ENCODE measurements around the gene SYNGR3. TPM values are rescaled to one million over a fixed set of nuclear protein-coding genes. Genes with fewer than 3 reads are reported as not detected.

SYNGR3 gene
- total RNA-seq, 2 experiments from 2014 or later: 1.3 to 1.9 TPM

DNA sequence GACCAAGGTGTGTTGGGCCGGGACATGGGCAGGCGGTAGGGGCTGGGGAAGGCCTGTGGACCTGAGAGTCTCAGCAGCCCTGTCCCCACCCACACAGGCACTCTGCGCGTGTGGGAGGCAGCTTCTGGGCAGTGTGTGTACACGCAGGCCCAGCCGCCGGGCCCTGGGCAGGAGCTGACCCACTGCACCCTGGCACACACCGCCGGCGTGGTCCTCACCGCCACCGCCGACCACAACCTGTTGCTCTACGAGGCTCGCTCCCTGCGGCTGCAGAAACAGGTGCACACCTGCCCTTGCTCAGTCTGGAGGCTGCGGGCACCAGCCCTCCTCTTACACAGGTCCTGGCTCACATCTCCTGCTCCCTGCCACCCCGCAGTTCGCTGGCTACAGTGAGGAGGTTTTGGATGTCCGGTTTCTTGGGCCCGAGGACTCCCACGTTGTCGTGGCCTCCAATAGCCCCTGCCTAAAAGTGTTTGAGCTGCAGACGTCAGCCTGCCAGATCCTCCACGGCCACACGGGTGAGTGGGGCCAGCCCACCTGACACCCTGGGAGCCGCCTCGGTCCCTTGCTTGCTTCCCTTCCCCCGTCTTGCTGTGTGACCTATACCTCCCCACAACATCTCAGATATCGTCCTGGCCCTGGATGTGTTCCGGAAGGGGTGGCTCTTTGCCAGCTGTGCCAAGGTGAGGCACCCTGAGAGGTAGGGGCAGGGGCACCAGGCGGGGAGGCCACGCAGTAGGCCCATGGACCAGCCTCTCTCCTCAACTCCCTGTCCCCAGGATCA, 14.1 kb upstream of the SYNGR3 start:
- Mint-ChIP-seq H3K9me3 (no peaks in the 10 kb centered on the region), H3K27ac (no peak overlapping the region), H3K36me3 (ENCODE audit: low read depth) (peaks cover 9% of the 10 kb centered on the region), H3K4me3 (no peak overlapping the region), H3K27me3 (peaks cover 5% of the 10 kb centered on the region), H3K4me1 (peaks cover 19% of the 10 kb centered on the region)
- ChIA-PET CTCF (no interaction called here), POLR2A (no interaction called here)
- DNase-seq: no peak

DNA sequence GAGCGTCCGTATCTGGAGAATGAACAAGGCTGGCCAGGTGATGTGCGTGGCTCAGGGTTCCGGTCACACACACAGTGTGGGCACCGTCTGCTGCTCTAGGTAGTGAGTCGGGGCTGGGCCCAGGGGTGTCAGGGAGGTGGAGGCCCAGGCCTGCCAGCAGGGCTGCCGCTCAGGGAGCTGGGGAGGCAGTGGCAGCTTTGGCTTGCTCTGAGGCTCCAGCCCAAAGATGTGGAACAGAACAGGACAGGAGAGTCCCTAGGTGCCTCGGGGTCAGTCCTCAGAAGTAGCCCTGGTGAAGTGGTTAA, 13.6 kb upstream of the SYNGR3 start:
- Mint-ChIP-seq H3K36me3 (ENCODE audit: low read depth) (peaks cover 9% of the 10 kb centered on the region), H3K27me3 (peaks cover 11% of the 10 kb centered on the region), H3K27ac (no peak overlapping the region), H3K4me1 (peaks cover 14% of the 10 kb centered on the region), H3K4me3 (no peak overlapping the region), H3K9me3 (no peaks in the 10 kb centered on the region)
- CTCF ChIA-PET: no interaction called here
- POLR2A ChIA-PET: no interaction called here
- no peak for DNase-seq

DNA sequence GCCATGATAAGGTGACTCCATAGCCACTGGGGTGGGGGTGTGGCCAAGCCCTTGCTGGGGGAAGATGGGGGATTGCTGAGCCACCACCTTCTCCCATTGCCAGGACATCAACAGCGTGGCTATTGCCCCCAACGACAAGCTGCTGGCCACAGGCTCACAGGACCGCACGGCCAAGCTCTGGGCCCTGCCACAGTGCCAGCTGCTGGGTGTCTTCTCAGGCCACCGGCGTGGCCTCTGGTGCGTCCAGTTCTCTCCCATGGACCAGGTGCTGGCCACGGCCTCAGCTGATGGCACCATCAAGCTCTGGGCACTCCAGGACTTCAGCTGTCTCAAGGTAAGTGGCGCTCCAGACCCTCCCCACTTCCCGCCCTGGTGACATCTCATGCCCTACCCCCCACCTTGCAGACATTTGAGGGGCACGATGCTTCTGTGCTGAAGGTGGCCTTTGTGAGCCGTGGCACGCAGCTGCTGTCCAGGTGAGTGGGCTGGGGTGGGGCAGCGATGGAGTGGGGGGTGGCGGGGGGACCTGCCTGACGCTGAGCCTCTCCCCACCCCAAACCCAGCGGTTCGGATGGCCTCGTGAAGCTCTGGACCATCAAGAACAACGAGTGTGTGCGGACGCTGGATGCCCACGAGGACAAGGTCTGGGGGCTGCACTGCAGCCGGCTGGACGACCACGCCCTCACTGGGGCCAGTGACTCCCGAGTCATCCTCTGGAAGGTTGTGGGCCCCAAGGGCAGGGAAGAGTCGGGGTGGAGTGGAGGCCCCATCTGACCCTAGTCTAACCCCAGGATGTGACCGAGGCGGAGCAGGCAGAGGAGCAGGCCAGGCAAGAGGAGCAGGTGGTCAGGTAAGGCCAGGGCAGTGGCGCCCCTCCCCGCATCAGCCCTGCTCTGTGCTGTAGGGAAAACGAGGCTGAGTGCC, 12.6 kb upstream of the SYNGR3 start:
- DNase-seq: no peak
- Mint-ChIP-seq H3K4me1 (peaks cover 6% of the 10 kb centered on the region), H3K36me3 (ENCODE audit: low read depth) (peaks cover 6% of the 10 kb centered on the region), H3K27me3 (peaks cover 21% of the 10 kb centered on the region), H3K4me3 (no peak overlapping the region), H3K9me3 (no peaks in the 10 kb centered on the region), H3K27ac (no peak overlapping the region)
- ChIA-PET POLR2A (no interaction called here), CTCF (no interaction called here)

DNA sequence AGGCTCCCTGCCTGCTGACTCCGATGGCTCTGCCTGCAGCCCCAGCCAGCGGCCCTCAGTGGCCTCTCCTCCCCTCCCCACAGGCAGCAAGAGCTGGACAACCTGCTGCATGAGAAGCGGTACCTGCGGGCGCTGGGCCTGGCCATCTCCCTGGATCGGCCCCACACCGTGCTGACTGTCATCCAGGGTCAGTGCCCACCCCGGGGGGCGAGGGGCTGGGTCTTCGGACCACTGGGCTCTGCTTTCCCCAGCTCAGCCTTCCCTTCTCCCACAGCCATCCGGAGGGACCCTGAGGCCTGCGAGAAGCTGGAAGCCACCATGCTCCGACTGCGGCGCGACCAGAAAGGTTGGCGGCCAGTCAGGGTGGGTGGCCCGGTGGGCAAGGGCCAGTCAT, 11.9 kb upstream of the SYNGR3 start:
- H3K9me3 Mint-ChIP-seq: no peaks in the 10 kb centered on the region
- H3K4me1 Mint-ChIP-seq: peaks cover 7% of the 10 kb centered on the region
- peaks cover 6% of the 10 kb centered on the region for H3K36me3 Mint-ChIP-seq (ENCODE audit: low read depth)
- ChIA-PET CTCF (interaction anchor here (0.8 kb wide), 1 partner anchor 13 kb away, joined by 4 read pairs; the partner anchor contains the start of gene RPS2), POLR2A (no interaction called here)
- DNase-seq: no peak
- H3K4me3 Mint-ChIP-seq: no peak overlapping the region
- H3K27me3 Mint-ChIP-seq: peaks cover 27% of the 10 kb centered on the region
- no peak overlapping the region for H3K27ac Mint-ChIP-seq

DNA sequence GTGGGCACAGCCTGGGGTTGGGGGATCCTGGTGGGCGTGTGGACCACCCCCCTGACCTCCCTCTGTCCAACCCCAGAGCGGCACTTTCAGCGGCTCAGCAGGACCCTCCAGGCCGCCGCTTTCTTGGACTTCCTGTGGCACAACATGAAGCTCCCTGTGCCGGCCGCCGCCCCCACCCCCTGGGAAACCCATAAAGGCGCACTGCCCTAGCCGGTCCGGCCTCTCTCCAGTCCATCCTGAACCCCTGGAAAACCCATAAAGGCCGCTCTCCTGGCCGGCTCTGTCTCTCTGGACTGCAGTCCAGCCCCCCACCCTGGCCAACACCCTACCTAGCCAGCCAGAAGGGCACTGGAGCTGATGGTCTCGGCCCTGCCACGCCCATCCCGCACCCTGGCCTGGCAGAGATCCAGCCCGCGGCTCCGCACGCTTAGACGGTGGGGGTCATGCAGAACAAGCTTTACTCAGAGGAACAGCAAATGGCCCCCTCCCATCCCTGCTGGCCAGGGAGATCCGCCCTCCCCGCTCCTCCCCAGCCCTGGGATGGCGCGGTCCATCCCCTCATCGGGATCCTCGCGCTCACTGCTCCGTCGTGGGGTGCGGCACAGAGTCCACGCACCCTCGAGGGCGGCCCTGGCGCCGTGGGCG, 11.2 kb upstream of the SYNGR3 start:
- no peak overlapping the region for H3K27ac Mint-ChIP-seq
- H3K4me3 Mint-ChIP-seq: no peak overlapping the region
- DNase-seq: no peak
- no peaks in the 10 kb centered on the region for H3K9me3 Mint-ChIP-seq
- H3K36me3 Mint-ChIP-seq (ENCODE audit: low read depth): peaks cover 6% of the 10 kb centered on the region
- peaks cover 31% of the 10 kb centered on the region for H3K27me3 Mint-ChIP-seq
- H3K4me1 Mint-ChIP-seq: peaks cover 9% of the 10 kb centered on the region
- ChIA-PET POLR2A (no interaction called here), CTCF (interaction anchor here (0.8 kb wide), 2 partner anchors 14 to 162 kb away, joined by 3 to 4 read pairs; partner anchors contain the start of gene RPS2)

DNA sequence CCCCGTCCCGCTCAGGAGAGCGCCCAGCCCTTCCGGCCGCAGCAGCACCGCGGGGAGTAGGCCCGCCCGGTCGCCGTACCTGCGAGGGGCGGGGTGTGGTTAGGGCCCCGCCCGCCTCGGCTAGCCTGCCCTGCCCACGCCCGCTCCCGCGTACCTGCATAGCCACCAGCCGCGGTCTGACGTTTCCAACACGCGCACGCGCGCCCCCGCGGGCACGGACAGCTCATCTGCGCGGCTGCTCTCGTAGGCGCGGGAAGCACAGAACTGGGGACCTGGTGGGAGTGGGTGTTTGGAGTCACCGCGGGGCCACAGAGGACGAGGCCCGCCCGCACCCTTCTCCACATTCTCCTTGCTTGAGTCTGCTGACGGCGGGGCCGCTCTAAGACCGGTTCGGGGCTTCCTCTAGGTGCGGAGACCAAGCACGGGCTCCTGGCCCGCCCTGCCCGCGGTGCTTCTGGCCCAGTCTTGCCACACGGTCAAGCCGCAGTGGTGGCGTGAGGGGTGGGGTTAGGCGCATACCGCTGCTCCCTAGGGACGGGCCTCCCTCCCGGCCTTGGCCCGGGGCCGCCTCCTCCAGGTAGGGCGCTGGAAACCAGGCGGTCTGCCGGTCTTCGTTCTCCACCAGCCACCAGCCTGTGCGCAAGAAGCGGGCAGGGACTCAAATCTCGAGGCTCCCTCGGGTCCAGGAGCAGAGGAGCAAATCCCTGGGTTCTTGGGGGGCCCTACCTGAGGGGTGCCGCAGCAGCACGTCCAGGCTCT, 10.3 kb upstream of the SYNGR3 start:
- Mint-ChIP-seq H3K4me3 (no peak overlapping the region), H3K27ac (no peak overlapping the region), H3K27me3 (peaks cover 31% of the 10 kb centered on the region), H3K36me3 (ENCODE audit: low read depth) (peaks cover 6% of the 10 kb centered on the region), H3K4me1 (peaks cover 9% of the 10 kb centered on the region), H3K9me3 (no peaks in the 10 kb centered on the region)
- no peak for DNase-seq
- ChIA-PET POLR2A (no interaction called here), CTCF (no interaction called here)

DNA sequence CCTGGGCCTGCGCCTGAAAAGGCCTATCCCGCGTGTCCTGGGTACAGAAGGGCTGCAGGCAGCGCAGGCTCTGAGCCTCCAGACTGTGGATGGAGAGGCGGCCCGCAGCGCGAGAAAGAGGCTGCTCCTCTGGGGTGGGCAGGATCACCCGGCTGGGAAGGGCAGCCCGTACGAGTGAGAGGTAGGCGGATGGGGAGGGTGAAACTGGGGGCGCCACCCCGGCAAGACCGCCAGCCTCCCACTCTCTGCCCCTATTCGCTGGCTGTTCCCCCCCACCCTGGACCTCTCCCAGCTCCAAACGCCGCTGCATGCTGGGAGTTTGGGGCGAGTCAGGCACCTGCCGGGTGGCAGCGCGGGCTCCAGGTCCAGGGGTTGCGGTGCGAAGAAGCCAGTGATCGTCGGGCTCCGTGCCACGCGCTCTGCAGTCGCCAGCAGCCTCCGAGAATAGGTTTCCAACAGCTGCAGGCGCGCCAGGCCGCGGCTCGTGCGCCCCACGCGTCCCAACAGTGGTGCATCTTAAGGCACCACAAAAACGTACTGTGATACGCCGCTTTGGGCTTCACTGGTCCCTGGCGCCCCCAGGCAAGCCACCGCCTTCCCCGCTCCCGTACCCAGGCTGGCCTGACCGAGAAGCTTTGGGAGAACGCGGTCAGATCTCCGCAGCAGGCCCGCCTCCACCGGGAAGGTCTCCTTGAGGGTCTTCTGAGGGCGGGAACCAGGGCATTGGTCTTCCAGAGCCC, 9.6 kb upstream of the SYNGR3 start:
- POLR2A ChIA-PET: no interaction called here
- H3K9me3 Mint-ChIP-seq: no peaks in the 10 kb centered on the region
- no peak overlapping the region for H3K27ac Mint-ChIP-seq
- peaks cover 31% of the 10 kb centered on the region for H3K27me3 Mint-ChIP-seq
- CTCF ChIA-PET: interaction anchor here (1.2 to 2.0 kb wide), 2 partner anchors 9 to 24 kb away, joined by 5 to 7 read pairs; partner anchors contain the start of gene TBL3
- no peak overlapping the region for H3K4me3 Mint-ChIP-seq
- DNase-seq: no peak
- H3K4me1 Mint-ChIP-seq: peaks cover 15% of the 10 kb centered on the region
- peaks cover 6% of the 10 kb centered on the region for H3K36me3 Mint-ChIP-seq (ENCODE audit: low read depth)

DNA sequence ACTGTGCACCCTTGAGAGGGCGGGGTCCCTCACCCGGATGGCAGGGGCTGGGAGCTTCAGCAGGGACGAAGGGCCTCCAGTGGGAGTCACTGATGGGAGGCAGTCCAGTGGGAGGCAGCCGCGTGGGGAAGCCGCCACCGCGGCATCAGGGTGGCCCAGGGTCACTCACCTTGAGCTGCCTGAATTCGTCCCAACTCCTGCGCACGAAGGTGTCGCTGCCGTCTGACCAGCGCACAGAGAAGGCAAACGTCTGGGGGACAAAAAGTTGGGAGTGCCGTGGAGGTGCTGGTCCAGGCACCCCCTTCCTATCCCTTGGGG, 9.0 kb upstream of the SYNGR3 start:
- peaks cover 16% of the 10 kb centered on the region for H3K4me1 Mint-ChIP-seq
- ChIA-PET CTCF (interaction anchor here (0.7 to 2.0 kb wide), 3 partner anchors 9 to 299 kb away, joined by 5 to 7 read pairs (median 5); partner anchors contain the start of gene TBL3), POLR2A (no interaction called here)
- H3K4me3 Mint-ChIP-seq: no peak overlapping the region
- peaks cover 6% of the 10 kb centered on the region for H3K36me3 Mint-ChIP-seq (ENCODE audit: low read depth)
- H3K27me3 Mint-ChIP-seq: peaks cover 31% of the 10 kb centered on the region
- DNase-seq: no peak
- no peak overlapping the region for H3K27ac Mint-ChIP-seq
- H3K9me3 Mint-ChIP-seq: no peaks in the 10 kb centered on the region

GRCh38 chr16:1981398-1981836, 8.4 kb upstream of the SYNGR3 start, which contains the start of gene NOXO1:
NOXO1 (minus strand) TSS chr16:1981469; CDS start chr16:1981179, 290 bp downstream.
- Mint-ChIP-seq H3K27me3 (peaks cover 31% of the 10 kb centered on the region), H3K9me3 (no peaks in the 10 kb centered on the region), H3K4me3 (no peak within 1 kb of the TSS), H3K36me3 (ENCODE audit: low read depth) (peaks cover 2% of the 10 kb centered on the region), H3K4me1 (peaks cover 16% of the 10 kb centered on the region), H3K27ac (peak within 1 kb of the TSS; percentile 31)
- ChIA-PET CTCF (interaction anchor here (0.7 to 2.0 kb wide), 5 partner anchors 10 to 299 kb away, joined by 3 to 7 read pairs (median 5); partner anchors contain the start of genes MSRB1 and TBL3), POLR2A (no interaction called here)
- DNase-seq: no peak

DNA sequence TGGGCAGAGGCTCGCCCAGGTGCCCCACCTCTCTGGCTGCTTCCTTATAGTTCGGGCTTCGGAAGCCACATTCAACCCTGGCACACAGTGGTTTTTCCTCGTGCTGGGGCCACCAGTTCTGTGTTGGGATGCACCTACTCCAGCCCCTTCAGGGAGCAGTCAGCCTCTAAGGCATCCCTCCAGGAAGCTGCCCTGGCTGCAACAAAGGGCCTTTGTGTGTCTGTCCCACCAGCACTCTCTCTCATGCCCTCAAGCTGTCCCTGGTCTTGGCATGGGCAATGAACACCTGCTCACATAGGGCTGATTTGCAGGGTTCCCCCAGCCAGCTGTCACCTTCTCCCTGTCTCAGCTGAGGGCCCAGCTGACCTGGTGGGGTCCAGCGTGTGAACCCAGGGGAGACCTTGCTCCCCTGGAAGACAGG, 7.7 kb upstream of the SYNGR3 start:
- CTCF ChIA-PET: interaction anchor here (0.9 to 2.0 kb wide), 4 partner anchors 10 to 158 kb away, joined by 3 to 7 read pairs (median 4); partner anchors contain the start of genes MSRB1 and TBL3
- no peak for DNase-seq
- no peaks in the 10 kb centered on the region for H3K9me3 Mint-ChIP-seq
- peaks cover 6% of the 10 kb centered on the region for H3K36me3 Mint-ChIP-seq (ENCODE audit: low read depth)
- peak overlapping the region; percentile 31 for H3K27ac Mint-ChIP-seq
- H3K4me1 Mint-ChIP-seq: peaks cover 16% of the 10 kb centered on the region
- peaks cover 31% of the 10 kb centered on the region for H3K27me3 Mint-ChIP-seq
- H3K4me3 Mint-ChIP-seq: no peak overlapping the region
- POLR2A ChIA-PET: no interaction called here

DNA sequence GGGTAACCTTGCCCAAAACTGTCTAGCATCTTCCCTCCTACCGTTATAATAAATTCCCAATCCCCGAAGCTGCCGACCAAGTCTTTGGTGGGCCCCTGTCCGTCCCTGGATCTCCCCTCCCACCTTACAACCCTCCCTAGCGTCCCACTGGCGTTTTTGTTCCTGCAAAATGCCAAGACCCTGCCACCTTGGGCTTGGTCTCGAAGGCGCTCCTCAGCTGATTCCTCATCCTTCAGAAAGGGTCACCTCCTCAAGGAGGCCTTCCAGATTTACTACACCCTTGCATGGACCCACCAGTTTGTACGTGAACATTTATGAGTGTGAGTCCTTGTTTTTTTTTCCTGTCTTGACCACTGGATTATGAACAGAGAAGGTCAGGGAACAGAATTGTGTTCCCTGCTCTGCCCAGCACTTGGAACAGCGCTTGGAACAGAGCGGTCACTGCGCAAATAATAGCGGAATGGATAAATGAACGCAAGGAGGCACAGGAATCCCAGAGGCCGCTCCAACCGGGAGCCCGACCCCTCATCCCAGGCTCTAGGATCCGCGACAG, 6.7 kb upstream of the SYNGR3 start:
- Mint-ChIP-seq H3K27ac (peak overlapping the region; percentile 73), H3K9me3 (no peaks in the 10 kb centered on the region), H3K36me3 (ENCODE audit: low read depth) (peaks cover 6% of the 10 kb centered on the region), H3K4me1 (peaks cover 16% of the 10 kb centered on the region), H3K4me3 (peak overlapping the region; percentile 80), H3K27me3 (peaks cover 33% of the 10 kb centered on the region)
- ChIA-PET CTCF (interaction anchor here (1.0 to 1.4 kb wide), 3 partner anchors 11 to 157 kb away, joined by 3 to 4 read pairs (median 3); partner anchors contain the start of gene TBL3), POLR2A (no interaction called here)
- DNase-seq: no peak

Data from activated CD4-positive, alpha-beta T cell treated with anti-CD3 and anti-CD28 coated beads, Interleukin-2, amount 10 ng/mL, durations not matched to agents 7 days and 5 days (primary cell).